Calu3 (cell line): ENCODE measurements around the gene S1PR4. TPM values are rescaled to one million over a fixed set of nuclear protein-coding genes. Genes with fewer than 3 reads are reported as not detected.

ENCODE experiments used
- BruUV-seq: library from RNA; stranded (reverse); fragments of 400-500 nt; replicated peaks from 2 replicates; lab custom pipeline; 2021; lab: Mats Ljungman, UMichigan
- CTCF ChIA-PET: fragments of 300-600 bp; sonication (Branson Sonifier 250); formaldehyde crosslinking; loops from one replicate; lab custom pipeline; 2022; ENCODE audit warnings: antibody characterized with exemption; lab: Charles Lee
- DNase-seq: peaks from one replicate; pipeline ENCODE4 v3.0.0; 2022
- H3K27ac Mint-ChIP-seq: one replicate; pipeline ENCODE4 v1.8.0; 2022; ENCODE audit warnings: mixed read lengths; ENCODE audit not compliant: unreplicated experiment
- H3K27me3 Mint-ChIP-seq: one replicate; pipeline ENCODE4 v1.8.0; 2022; ENCODE audit warnings: mixed read lengths; ENCODE audit not compliant: unreplicated experiment
- H3K36me3 Mint-ChIP-seq: one replicate; pipeline ENCODE4 v1.8.0; 2022; ENCODE audit warnings: mild to moderate bottlenecking, moderate library complexity, mixed read lengths; ENCODE audit not compliant: insufficient read depth, unreplicated experiment
- H3K4me1 Mint-ChIP-seq: one replicate; pipeline ENCODE4 v1.8.0; 2022; ENCODE audit warnings: mild to moderate bottlenecking, low read depth, mixed read lengths; ENCODE audit not compliant: unreplicated experiment
- H3K4me3 Mint-ChIP-seq: one replicate; pipeline ENCODE4 v1.8.0; 2022; ENCODE audit warnings: mild to moderate bottlenecking, low read depth, moderate library complexity, mixed read lengths; ENCODE audit not compliant: unreplicated experiment
- H3K9me3 Mint-ChIP-seq: one replicate; pipeline ENCODE4 v1.8.0; 2022; ENCODE audit warnings: low read depth, mixed read lengths; ENCODE audit not compliant: unreplicated experiment
- intact Hi-C: fragments of 100-400 bp; cut with micrococcal nuclease; formaldehyde crosslinking; loops from one replicate; pipeline ENCODE4 v1.10.0; 2022; ENCODE audit not compliant: unreplicated experiment
- total RNA-seq: library from RNA; stranded (reverse); gene quantifications from 2 replicates; pipeline ENCODE4 v1.2.3, GENCODE V29; 2022
- TF ChIP-seq, protein P1 (sequence below): fragments of 200-600 bp; IDR thresholded peaks from one replicate; pipeline ENCODE4 v1.8.0; 2022; ENCODE audit warnings: antibody characterized with exemption; ENCODE audit not compliant: unreplicated experiment

The S1PR4 gene
- total RNA-seq, 1 experiment from 2014 or later = not detected

DNA sequence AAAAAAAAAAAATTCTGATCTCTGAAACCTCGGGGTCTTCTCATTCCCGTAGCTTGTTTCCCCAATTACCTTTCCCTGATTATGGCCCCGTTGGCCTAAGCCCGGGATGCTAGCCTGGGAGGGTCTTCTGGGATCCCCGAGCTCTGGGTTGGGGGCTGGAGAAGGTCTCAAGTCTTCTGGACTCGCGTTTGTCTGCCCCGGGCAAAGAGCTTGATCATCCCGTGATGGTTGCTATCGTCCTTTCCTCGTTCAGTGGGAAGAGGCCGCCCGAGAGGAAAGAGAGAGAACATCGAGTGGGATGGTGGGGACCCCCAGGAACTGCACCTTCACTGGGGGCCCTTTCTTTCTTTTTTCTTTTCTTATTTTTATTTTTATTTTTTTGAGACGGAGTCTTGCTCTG lies 40.3 kb upstream of the S1PR4 start:
- BruUV-seq = no TSS peak
- no peaks in the 10 kb centered on the region for H3K36me3 Mint-ChIP-seq
- TF ChIP-seq, protein P1, sequence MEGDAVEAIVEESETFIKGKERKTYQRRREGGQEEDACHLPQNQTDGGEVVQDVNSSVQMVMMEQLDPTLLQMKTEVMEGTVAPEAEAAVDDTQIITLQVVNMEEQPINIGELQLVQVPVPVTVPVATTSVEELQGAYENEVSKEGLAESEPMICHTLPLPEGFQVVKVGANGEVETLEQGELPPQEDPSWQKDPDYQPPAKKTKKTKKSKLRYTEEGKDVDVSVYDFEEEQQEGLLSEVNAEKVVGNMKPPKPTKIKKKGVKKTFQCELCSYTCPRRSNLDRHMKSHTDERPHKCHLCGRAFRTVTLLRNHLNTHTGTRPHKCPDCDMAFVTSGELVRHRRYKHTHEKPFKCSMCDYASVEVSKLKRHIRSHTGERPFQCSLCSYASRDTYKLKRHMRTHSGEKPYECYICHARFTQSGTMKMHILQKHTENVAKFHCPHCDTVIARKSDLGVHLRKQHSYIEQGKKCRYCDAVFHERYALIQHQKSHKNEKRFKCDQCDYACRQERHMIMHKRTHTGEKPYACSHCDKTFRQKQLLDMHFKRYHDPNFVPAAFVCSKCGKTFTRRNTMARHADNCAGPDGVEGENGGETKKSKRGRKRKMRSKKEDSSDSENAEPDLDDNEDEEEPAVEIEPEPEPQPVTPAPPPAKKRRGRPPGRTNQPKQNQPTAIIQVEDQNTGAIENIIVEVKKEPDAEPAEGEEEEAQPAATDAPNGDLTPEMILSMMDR = no peak
- no peak overlapping the region for H3K27ac Mint-ChIP-seq
- intact Hi-C loops = no loop called here
- H3K9me3 Mint-ChIP-seq = no peaks in the 10 kb centered on the region
- H3K4me1 Mint-ChIP-seq = peaks cover 10% of the 10 kb centered on the region
- no peaks in the 10 kb centered on the region for H3K27me3 Mint-ChIP-seq
- CTCF ChIA-PET = interaction anchor here (2.4 kb wide), 1 partner anchor 9 kb away, joined by 8 read pairs; no protein-coding TSS in a partner anchor
- no peak overlapping the region for H3K4me3 Mint-ChIP-seq
- DNase-seq = no peak

DNA sequence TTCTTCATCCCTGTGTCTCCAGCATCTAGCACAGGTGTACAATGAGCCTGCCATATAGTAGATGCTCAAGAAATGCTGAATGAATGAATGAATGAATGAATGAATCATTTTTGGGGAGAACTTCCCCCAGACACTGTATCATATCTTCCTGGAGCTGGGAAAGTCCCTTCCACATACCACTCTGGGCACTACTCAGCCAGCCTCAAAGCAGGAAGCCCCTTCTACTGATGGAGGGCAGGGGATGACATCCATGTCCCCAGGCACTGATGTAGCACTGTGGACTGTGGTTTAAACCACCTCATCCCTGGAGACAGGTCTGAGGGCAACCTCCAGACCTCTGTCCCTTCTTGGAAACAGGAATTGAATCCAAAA lies 37.9 kb upstream of the S1PR4 start:
- no peak overlapping the region for H3K4me3 Mint-ChIP-seq
- intact Hi-C loops = no loop called here
- CTCF ChIA-PET = interaction anchor here (2.4 kb wide), 1 partner anchor 11 kb away, joined by 8 read pairs; no protein-coding TSS in a partner anchor
- no peak for DNase-seq
- no peaks in the 10 kb centered on the region for H3K36me3 Mint-ChIP-seq
- TF ChIP-seq, protein P1 = no peak
- H3K4me1 Mint-ChIP-seq = peaks cover 10% of the 10 kb centered on the region
- no peak overlapping the region for H3K27ac Mint-ChIP-seq
- no TSS peak for BruUV-seq
- H3K27me3 Mint-ChIP-seq = no peaks in the 10 kb centered on the region
- no peaks in the 10 kb centered on the region for H3K9me3 Mint-ChIP-seq

GRCh38 chr19:3142292-3142670 lies 36.3 kb upstream of the S1PR4 start:
- intact Hi-C loops = no loop called here
- CTCF ChIA-PET = interaction anchor here (1.0 kb wide), 1 partner anchor 63 kb away, joined by 4 read pairs; no protein-coding TSS in a partner anchor
- Mint-ChIP-seq H3K27ac (no peak overlapping the region), H3K9me3 (no peaks in the 10 kb centered on the region), H3K27me3 (no peaks in the 10 kb centered on the region), H3K4me1 (peaks cover 10% of the 10 kb centered on the region), H3K4me3 (no peak overlapping the region), H3K36me3 (no peaks in the 10 kb centered on the region)
- no TSS peak for BruUV-seq
- DNase-seq = no peak
- TF ChIP-seq, protein P1 = no peak

- no peak for DNase-seq
- H3K9me3 Mint-ChIP-seq = no peaks in the 10 kb centered on the region
- H3K27me3 Mint-ChIP-seq = no peaks in the 10 kb centered on the region
- H3K4me3 Mint-ChIP-seq = no peak overlapping the region
- no peaks in the 10 kb centered on the region for H3K36me3 Mint-ChIP-seq
- TF ChIP-seq, protein P1 = no peak
- BruUV-seq = no TSS peak
- no peak overlapping the region for H3K27ac Mint-ChIP-seq
- intact Hi-C loops = no loop called here
- H3K4me1 Mint-ChIP-seq = peaks cover 10% of the 10 kb centered on the region
- CTCF ChIA-PET = interaction anchor here (1.0 kb wide), 1 partner anchor 63 kb away, joined by 4 read pairs; no protein-coding TSS in a partner anchor
These were observed 35.7 kb upstream of the S1PR4 start for GRCh38 chr19:3142781-3143337.
